HepG2 (cell line): ENCODE measurements around the gene TRPM5. TPM values are rescaled to one million over a fixed set of nuclear protein-coding genes. Genes with fewer than 3 reads are reported as not detected.

Experiments
- AGO1 ChIP-seq: fragments of 200-400 bp; formaldehyde crosslinking; IDR thresholded peaks from 2 replicates; pipeline ENCODE4 v1.6.1; 2017; ENCODE audit warnings: mild to moderate bottlenecking, low read depth, low read length, moderate library complexity; ENCODE audit not compliant: poor library complexity, severe bottlenecking
- AGO2 ChIP-seq: fragments of 200-400 bp; formaldehyde crosslinking; optimal IDR thresholded peaks from 2 replicates; pipeline ENCODE3; 2017; ENCODE audit warnings: mild to moderate bottlenecking, low read depth, low read length, moderate library complexity
- ARNT2 ChIP-seq: sonication (generic); formaldehyde crosslinking; IDR thresholded peaks from 2 replicates; pipeline ENCODE4 v1.8.0; 2022; ENCODE audit warnings: mild to moderate bottlenecking, low read depth, missing genetic modification reagents, moderate library complexity
- CHD4 ChIP-seq: fragments of 200-600 bp; sonication (generic); IDR thresholded peaks from 2 replicates; pipeline ENCODE4 v1.7.0; 2017; ENCODE audit warnings: mild to moderate bottlenecking, low read length, borderline replicate concordance
- FOSL1 ChIP-seq: sonication (generic); formaldehyde crosslinking; IDR thresholded peaks from 2 replicates; pipeline ENCODE4 v1.9.0; 2021; ENCODE audit warnings: missing genetic modification reagents, borderline replicate concordance
- FOXK2 ChIP-seq: fragments of 450-650 bp; IDR thresholded peaks from 2 replicates; pipeline ENCODE4 v1.6.1; 2016
- REPIN1 ChIP-seq: sonication (generic); formaldehyde crosslinking; IDR thresholded peaks from 2 replicates; pipeline ENCODE4 v1.8.0; 2022; ENCODE audit warnings: missing genetic modification reagents, low read depth, mild to moderate bottlenecking, borderline replicate concordance
- SP2 ChIP-seq: sonication (generic); formaldehyde crosslinking; IDR thresholded peaks from 2 replicates; pipeline ENCODE4 v1.5.1; 2020; ENCODE audit warnings: mild to moderate bottlenecking, missing genetic modification reagents
- ZFP36L2 ChIP-seq: sonication (generic); formaldehyde crosslinking; IDR thresholded peaks from 2 replicates; pipeline ENCODE4 v1.4.0; 2020; ENCODE audit warnings: missing genetic modification reagents
- ZNF549 ChIP-seq: sonication (generic); formaldehyde crosslinking; IDR thresholded peaks from 2 replicates; pipeline ENCODE4 v1.5.0; 2020; ENCODE audit warnings: missing genetic modification reagents
- ZNF615 ChIP-seq: sonication (generic); formaldehyde crosslinking; IDR thresholded peaks from 2 replicates; pipeline ENCODE4 v1.5.0; 2020; ENCODE audit warnings: mild to moderate bottlenecking, missing genetic modification reagents, borderline replicate concordance
- ZNF619 ChIP-seq: sonication (generic); formaldehyde crosslinking; IDR thresholded peaks from 2 replicates; pipeline ENCODE4 v1.4.0; 2020; ENCODE audit warnings: mild to moderate bottlenecking, missing genetic modification reagents
- ZNF766 ChIP-seq: sonication (generic); formaldehyde crosslinking; IDR thresholded peaks from 2 replicates; pipeline ENCODE4 v1.5.0; 2020; ENCODE audit warnings: missing genetic modification reagents, borderline replicate concordance
- ZNF879 ChIP-seq: sonication (generic); formaldehyde crosslinking; IDR thresholded peaks from 2 replicates; pipeline ENCODE4 v1.8.1; 2023; ENCODE audit warnings: missing genetic modification reagents
- polyA plus RNA-seq, 8 experiments: library from polyadenylated mRNA; depleted of rRNA in 3 of 8; stranded (reverse) in 7 of 8; unstranded in 1 of 8; fragments of >200 nt; fragmentation: Illumina TruSeq in 4 of 8; extraction: Trizol in 4 of 8; gene quantifications; 2 replicates each; pipeline versions ENCODE4 v1.2.1 to v1.2.3, GENCODE V29; 2011 to 2016; ENCODE audit warnings: low read depth in 4 of 8, missing spikeins in 1 of 8, mixed read lengths in 1 of 8; ENCODE audit not compliant: insufficient read depth in 1 of 8
- total RNA-seq, 5 experiments: library from RNA; depleted of rRNA; stranded (reverse); fragments of >200 nt; fragmentation: Illumina TruSeq; extraction: Trizol; gene quantifications; 2 replicates each; pipeline ENCODE4 v1.2.3, GENCODE V29; 2016; ENCODE audit warnings: low read depth in 1 of 5
- TF ChIP-seq, protein P1 (sequence below): sonication (generic); formaldehyde crosslinking; IDR thresholded peaks from 2 replicates; pipeline ENCODE4 v1.5.0; 2020; ENCODE audit warnings: mild to moderate bottlenecking, missing genetic modification reagents, borderline replicate concordance
- TF ChIP-seq, protein P2 (sequence below): sonication (generic); formaldehyde crosslinking; IDR thresholded peaks from 2 replicates; pipeline ENCODE4 v1.5.1; 2020; ENCODE audit warnings: mild to moderate bottlenecking, missing genetic modification reagents, moderate library complexity
- TF ChIP-seq, protein P3 (sequence below): sonication (generic); formaldehyde crosslinking; IDR thresholded peaks from 2 replicates; pipeline ENCODE4 v1.8.0; 2022; ENCODE audit warnings: low read depth, missing genetic modification reagents
- TF ChIP-seq, protein P4 (sequence below): sonication (generic); formaldehyde crosslinking; IDR thresholded peaks from 2 replicates; pipeline ENCODE4 v1.4.0; 2020; ENCODE audit warnings: missing genetic modification reagents, low read depth, mild to moderate bottlenecking, borderline replicate concordance

TRPM5 gene
- total and polyA plus RNA-seq, 2 of the 13 experiments (the other 11 are each of a cell fraction or from before 2014, with no cell fraction given) = 0.12 TPM; not detected in 1

DNA sequence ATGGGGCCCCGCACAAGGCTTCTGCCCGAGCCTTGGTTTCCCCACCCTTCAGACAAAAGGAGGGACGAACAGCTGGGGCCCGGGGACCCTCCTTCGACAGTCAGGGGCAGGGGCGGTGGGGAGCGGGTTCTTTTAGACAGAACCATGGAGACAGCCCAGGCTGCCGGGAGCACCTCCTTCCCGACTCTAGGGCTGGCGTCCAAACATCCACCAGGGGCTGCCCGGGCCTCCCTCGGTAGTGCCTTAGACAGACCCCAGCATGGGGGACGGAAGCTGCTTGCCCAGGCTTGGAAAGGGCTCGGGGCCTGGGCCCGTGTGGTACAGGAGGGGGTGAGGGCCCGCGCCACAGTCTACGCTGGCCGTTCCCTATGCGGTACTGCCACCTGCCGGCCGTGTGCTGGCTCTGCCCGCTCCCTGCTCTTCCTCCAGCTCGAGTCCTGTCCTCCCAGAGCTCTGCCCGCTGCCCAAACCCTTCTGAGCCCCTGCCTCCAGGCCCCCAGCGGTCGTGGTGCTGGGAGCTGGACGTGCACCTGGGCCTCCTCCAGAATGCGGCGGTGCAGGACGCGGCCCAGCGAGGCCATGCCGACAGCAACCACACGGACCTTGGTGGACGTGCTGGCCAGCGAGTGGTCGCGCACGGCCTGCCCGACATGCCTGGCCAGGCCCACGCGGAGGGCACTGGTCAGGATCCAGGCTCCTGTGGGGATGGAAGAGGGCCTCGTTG, 23.6 kb downstream of the TRPM5 start (continued):
- TF ChIP-seq, protein P1, sequence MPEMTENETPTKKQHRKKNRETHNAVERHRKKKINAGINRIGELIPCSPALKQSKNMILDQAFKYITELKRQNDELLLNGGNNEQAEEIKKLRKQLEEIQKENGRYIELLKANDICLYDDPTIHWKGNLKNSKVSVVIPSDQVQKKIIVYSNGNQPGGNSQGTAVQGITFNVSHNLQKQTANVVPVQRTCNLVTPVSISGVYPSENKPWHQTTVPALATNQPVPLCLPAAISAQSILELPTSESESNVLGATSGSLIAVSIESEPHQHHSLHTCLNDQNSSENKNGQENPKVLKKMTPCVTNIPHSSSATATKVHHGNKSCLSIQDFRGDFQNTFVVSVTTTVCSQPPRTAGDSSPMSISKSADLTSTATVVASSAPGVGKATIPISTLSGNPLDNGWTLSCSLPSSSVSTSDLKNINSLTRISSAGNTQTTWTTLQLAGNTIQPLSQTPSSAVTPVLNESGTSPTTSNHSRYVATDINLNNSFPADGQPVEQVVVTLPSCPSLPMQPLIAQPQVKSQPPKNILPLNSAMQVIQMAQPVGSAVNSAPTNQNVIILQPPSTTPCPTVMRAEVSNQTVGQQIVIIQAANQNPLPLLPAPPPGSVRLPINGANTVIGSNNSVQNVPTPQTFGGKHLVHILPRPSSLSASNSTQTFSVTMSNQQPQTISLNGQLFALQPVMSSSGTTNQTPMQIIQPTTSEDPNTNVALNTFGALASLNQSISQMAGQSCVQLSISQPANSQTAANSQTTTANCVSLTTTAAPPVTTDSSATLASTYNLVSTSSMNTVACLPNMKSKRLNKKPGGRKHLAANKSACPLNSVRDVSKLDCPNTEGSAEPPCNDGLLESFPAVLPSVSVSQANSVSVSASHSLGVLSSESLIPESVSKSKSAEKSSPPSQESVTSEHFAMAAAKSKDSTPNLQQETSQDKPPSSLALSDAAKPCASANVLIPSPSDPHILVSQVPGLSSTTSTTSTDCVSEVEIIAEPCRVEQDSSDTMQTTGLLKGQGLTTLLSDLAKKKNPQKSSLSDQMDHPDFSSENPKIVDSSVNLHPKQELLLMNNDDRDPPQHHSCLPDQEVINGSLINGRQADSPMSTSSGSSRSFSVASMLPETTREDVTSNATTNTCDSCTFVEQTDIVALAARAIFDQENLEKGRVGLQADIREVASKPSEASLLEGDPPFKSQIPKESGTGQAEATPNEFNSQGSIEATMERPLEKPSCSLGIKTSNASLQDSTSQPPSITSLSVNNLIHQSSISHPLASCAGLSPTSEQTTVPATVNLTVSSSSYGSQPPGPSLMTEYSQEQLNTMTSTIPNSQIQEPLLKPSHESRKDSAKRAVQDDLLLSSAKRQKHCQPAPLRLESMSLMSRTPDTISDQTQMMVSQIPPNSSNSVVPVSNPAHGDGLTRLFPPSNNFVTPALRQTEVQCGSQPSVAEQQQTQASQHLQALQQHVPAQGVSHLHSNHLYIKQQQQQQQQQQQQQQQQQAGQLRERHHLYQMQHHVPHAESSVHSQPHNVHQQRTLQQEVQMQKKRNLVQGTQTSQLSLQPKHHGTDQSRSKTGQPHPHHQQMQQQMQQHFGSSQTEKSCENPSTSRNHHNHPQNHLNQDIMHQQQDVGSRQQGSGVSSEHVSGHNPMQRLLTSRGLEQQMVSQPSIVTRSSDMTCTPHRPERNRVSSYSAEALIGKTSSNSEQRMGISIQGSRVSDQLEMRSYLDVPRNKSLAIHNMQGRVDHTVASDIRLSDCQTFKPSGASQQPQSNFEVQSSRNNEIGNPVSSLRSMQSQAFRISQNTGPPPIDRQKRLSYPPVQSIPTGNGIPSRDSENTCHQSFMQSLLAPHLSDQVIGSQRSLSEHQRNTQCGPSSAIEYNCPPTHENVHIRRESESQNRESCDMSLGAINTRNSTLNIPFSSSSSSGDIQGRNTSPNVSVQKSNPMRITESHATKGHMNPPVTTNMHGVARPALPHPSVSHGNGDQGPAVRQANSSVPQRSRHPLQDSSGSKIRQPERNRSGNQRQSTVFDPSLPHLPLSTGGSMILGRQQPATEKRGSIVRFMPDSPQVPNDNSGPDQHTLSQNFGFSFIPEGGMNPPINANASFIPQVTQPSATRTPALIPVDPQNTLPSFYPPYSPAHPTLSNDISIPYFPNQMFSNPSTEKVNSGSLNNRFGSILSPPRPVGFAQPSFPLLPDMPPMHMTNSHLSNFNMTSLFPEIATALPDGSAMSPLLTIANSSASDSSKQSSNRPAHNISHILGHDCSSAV (CRISPR knock-in tag) = no peak
- TF ChIP-seq REPIN1 (no peak), ZNF766 (CRISPR knock-in tag) (no peak), CHD4 (no peak), ZNF549 (CRISPR knock-in tag) (no peak), ZNF619 (CRISPR knock-in tag) (no peak), ZNF615 (CRISPR knock-in tag) (no peak), FOSL1 (CRISPR knock-in tag) (no peak), AGO1 (no peak), ZNF879 (no peak), FOXK2 (no peak), ARNT2 (CRISPR knock-in tag) (no peak), ZFP36L2 (CRISPR knock-in tag) (no peak), SP2 (no peak; the same call in 1 of the 2 replicates), AGO2 (no peak)
- TF ChIP-seq, protein P2, sequence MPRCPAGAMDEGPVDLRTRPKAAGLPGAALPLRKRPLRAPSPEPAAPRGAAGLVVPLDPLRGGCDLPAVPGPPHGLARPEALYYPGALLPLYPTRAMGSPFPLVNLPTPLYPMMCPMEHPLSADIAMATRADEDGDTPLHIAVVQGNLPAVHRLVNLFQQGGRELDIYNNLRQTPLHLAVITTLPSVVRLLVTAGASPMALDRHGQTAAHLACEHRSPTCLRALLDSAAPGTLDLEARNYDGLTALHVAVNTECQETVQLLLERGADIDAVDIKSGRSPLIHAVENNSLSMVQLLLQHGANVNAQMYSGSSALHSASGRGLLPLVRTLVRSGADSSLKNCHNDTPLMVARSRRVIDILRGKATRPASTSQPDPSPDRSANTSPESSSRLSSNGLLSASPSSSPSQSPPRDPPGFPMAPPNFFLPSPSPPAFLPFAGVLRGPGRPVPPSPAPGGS (CRISPR knock-in tag) = 0 out of 2 replicates have a peak, but pooled peaks have one; percentile 14
- TF ChIP-seq, protein P3, sequence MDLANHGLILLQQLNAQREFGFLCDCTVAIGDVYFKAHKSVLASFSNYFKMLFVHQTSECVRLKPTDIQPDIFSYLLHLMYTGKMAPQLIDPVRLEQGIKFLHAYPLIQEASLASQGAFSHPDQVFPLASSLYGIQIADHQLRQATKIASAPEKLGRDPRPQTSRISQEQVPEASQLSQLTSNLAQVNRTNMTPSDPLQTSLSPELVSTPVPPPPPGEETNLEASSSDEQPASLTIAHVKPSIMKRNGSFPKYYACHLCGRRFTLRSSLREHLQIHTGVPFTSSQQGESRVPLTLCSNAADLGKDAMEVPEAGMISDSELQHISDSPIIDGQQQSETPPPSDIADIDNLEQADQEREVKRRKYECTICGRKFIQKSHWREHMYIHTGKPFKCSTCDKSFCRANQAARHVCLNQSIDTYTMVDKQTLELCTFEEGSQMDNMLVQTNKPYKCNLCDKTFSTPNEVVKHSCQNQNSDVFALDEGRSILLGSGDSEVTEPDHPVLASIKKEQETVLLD (CRISPR knock-in tag) = no peak
- TF ChIP-seq, protein P4, sequence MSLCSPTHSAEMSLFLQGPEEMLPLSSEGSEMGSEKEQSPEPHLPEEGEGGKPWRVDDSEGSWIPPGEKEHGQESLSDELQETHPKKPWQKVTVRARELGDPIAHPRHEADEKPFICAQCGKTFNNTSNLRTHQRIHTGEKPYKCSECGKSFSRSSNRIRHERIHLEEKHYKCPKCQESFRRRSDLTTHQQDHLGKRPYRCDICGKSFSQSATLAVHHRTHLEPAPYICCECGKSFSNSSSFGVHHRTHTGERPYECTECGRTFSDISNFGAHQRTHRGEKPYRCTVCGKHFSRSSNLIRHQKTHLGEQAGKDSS (CRISPR knock-in tag) = no peak
